ENCODE results near the gene FFAR1. TPM values are rescaled to one million over a fixed set of nuclear protein-coding genes. Genes with fewer than 3 reads are reported as not detected.

Gene FFAR1
- polyA plus RNA-seq, 1 donor from 2014 or later: not detected

DNA sequence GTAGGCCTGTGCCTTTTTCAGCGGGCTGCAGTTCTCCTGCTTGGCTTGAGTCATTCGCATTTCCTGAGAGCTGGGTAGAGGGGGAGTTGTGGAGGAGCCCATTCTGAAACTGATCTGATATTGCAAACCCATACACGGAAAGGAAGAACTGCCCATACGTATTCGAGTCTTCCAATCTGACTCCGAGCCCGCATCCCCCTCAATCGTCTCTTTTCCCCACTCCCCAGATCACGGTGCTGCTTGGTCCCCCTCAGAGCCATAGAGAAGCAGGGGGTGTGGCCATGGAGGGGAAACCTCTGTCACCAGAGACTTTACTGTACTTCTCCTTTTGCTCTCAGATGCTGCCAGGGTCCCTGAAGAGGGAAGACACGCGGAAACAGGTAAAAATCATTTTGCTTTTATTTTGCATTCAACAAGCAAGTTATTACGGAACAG lies 18.8 kb upstream of the FFAR1 start, which contains the start of gene CD22:
Gene CD22, plus strand, starts transcription at position 337 of the 435 bp plus-strand sequence. CDS start 2,854 bp downstream, outside the sequence.
- no peak for TF ChIP-seq RAD21 (conservative IDR thresholded peaks at IDR 0.05)
- TF ChIP-seq, protein P1, sequence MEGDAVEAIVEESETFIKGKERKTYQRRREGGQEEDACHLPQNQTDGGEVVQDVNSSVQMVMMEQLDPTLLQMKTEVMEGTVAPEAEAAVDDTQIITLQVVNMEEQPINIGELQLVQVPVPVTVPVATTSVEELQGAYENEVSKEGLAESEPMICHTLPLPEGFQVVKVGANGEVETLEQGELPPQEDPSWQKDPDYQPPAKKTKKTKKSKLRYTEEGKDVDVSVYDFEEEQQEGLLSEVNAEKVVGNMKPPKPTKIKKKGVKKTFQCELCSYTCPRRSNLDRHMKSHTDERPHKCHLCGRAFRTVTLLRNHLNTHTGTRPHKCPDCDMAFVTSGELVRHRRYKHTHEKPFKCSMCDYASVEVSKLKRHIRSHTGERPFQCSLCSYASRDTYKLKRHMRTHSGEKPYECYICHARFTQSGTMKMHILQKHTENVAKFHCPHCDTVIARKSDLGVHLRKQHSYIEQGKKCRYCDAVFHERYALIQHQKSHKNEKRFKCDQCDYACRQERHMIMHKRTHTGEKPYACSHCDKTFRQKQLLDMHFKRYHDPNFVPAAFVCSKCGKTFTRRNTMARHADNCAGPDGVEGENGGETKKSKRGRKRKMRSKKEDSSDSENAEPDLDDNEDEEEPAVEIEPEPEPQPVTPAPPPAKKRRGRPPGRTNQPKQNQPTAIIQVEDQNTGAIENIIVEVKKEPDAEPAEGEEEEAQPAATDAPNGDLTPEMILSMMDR (IDR thresholded peaks at IDR 0.05; ENCODE audit: poor library complexity, severe bottlenecking): no peak
- TF ChIP-seq, protein P2, sequence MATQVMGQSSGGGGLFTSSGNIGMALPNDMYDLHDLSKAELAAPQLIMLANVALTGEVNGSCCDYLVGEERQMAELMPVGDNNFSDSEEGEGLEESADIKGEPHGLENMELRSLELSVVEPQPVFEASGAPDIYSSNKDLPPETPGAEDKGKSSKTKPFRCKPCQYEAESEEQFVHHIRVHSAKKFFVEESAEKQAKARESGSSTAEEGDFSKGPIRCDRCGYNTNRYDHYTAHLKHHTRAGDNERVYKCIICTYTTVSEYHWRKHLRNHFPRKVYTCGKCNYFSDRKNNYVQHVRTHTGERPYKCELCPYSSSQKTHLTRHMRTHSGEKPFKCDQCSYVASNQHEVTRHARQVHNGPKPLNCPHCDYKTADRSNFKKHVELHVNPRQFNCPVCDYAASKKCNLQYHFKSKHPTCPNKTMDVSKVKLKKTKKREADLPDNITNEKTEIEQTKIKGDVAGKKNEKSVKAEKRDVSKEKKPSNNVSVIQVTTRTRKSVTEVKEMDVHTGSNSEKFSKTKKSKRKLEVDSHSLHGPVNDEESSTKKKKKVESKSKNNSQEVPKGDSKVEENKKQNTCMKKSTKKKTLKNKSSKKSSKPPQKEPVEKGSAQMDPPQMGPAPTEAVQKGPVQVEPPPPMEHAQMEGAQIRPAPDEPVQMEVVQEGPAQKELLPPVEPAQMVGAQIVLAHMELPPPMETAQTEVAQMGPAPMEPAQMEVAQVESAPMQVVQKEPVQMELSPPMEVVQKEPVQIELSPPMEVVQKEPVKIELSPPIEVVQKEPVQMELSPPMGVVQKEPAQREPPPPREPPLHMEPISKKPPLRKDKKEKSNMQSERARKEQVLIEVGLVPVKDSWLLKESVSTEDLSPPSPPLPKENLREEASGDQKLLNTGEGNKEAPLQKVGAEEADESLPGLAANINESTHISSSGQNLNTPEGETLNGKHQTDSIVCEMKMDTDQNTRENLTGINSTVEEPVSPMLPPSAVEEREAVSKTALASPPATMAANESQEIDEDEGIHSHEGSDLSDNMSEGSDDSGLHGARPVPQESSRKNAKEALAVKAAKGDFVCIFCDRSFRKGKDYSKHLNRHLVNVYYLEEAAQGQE (IDR thresholded peaks at IDR 0.05; ENCODE audit: borderline replicate concordance): no peak
- TF ChIP-seq MXI1 (conservative IDR thresholded peaks at IDR 0.05; ENCODE audit: poor library complexity, severe bottlenecking): no peak
- no peak for TF ChIP-seq EZH2 (IDR thresholded peaks at IDR 0.05; ENCODE audit: borderline replicate concordance, insufficient read depth, low read length, poor library complexity, severe bottlenecking)
- TF ChIP-seq EP300 (conservative IDR thresholded peaks at IDR 0.05; ENCODE audit: poor library complexity, severe bottlenecking): no peak
- no peak for TF ChIP-seq POLR2AphosphoS5 (IDR thresholded peaks at IDR 0.05)
- no peak for TF ChIP-seq TAF1 (IDR thresholded peaks at IDR 0.05; ENCODE audit: low read depth)
- TF ChIP-seq SMC3 (conservative IDR thresholded peaks at IDR 0.05; ENCODE audit: poor library complexity): no peak

DNA sequence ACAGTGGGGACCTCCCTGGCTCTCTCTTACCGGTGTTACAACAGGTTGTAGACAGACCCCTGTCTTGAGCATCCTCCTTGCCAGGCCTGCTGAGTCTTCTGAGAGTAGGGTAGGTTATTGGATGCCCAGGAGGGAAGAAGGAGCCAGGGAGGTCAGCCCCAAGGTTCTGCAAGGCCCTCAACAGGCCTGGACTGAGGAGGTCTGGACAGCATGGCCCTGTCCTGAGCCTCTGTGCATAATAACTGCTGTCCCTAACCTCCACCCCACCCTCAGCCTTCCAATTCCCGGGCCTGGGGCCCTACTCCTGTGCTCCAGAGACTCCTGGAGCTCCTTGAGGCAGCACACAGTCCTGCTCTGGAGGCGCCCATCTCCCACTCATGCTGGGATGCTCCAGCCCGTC lies 18.4 kb upstream of the FFAR1 start:
- H3K36me3 ChIP-seq (ENCODE audit: insufficient read depth, low read length): no peaks in the 10 kb centered on the region
- no peak overlapping the region for H3K9ac ChIP-seq (ENCODE audit: low read length)
- no peaks in the 10 kb centered on the region for H3K79me2 ChIP-seq (replicated peaks; ENCODE audit: insufficient read depth, low read length)
- no peak overlapping the region for H3K27ac ChIP-seq (ENCODE audit: low read length)
- TF ChIP-seq MXI1 (conservative IDR thresholded peaks at IDR 0.05; ENCODE audit: poor library complexity, severe bottlenecking): no peak
- no peak for TF ChIP-seq SMC3 (conservative IDR thresholded peaks at IDR 0.05; ENCODE audit: poor library complexity)
- TF ChIP-seq, protein P2 (IDR thresholded peaks at IDR 0.05; ENCODE audit: borderline replicate concordance): no peak
- TF ChIP-seq RAD21 (conservative IDR thresholded peaks at IDR 0.05): no peak
- TF ChIP-seq, protein P1 (IDR thresholded peaks at IDR 0.05; ENCODE audit: poor library complexity, severe bottlenecking): no peak
- no peak for TF ChIP-seq EP300 (conservative IDR thresholded peaks at IDR 0.05; ENCODE audit: poor library complexity, severe bottlenecking)
- TF ChIP-seq POLR2AphosphoS5 (IDR thresholded peaks at IDR 0.05): no peak
- TF ChIP-seq TAF1 (IDR thresholded peaks at IDR 0.05; ENCODE audit: low read depth): no peak
- H3K9me3 ChIP-seq (ENCODE audit: low read length): no peaks in the 10 kb centered on the region
- no peak overlapping the region for H2AFZ ChIP-seq (ENCODE audit: low read depth, low read length)
- no peak overlapping the region for H3K4me3 ChIP-seq (ENCODE audit: low read length)
- H3K4me2 ChIP-seq (ENCODE audit: low read length): no peak overlapping the region
- H3K9me2 ChIP-seq (ENCODE audit: insufficient read depth, low read length): no peaks in the 10 kb centered on the region
- no peaks in the 10 kb centered on the region for H3F3A ChIP-seq (ENCODE audit: insufficient read depth, low read length, poor library complexity, severe bottlenecking)
- no peaks in the 10 kb centered on the region for H4K20me1 ChIP-seq (ENCODE audit: insufficient read depth)
- H3K27me3 ChIP-seq (ENCODE audit: insufficient read depth, low read depth, low read length): no peaks in the 10 kb centered on the region

More for the DNA sequence above, 18.8 kb upstream of the FFAR1 start, which contains the start of gene CD22:
- H3K9me2 ChIP-seq (ENCODE audit: insufficient read depth, low read length): no peaks in the 10 kb centered on the region
- H3K79me2 ChIP-seq (replicated peaks; ENCODE audit: insufficient read depth, low read length): no peaks in the 10 kb centered on the region
- no peaks in the 10 kb centered on the region for H3K9me3 ChIP-seq (ENCODE audit: low read length)
- H3K4me3 ChIP-seq (ENCODE audit: low read length): no peak within 1 kb of the TSS
- H3K27me3 ChIP-seq (ENCODE audit: insufficient read depth, low read depth, low read length): no peaks in the 10 kb centered on the region
- no peaks in the 10 kb centered on the region for H4K20me1 ChIP-seq (ENCODE audit: insufficient read depth)
- H3F3A ChIP-seq (ENCODE audit: insufficient read depth, low read length, poor library complexity, severe bottlenecking): no peaks in the 10 kb centered on the region
- H3K27ac ChIP-seq (ENCODE audit: low read length): no peak within 1 kb of the TSS
- no peak within 1 kb of the TSS for H3K9ac ChIP-seq (ENCODE audit: low read length)
- no peak within 1 kb of the TSS for H3K4me2 ChIP-seq (ENCODE audit: low read length)
- H2AFZ ChIP-seq (ENCODE audit: low read depth, low read length): no peak within 1 kb of the TSS
- H3K36me3 ChIP-seq (ENCODE audit: insufficient read depth, low read length): no peaks in the 10 kb centered on the region

All from neural cell (in vitro differentiated cells).